ENCODE results near the gene ITPR2.
"Not testable (repeated sequence)": the region's sequence is repeated elsewhere in the genome, so short reads cannot be mapped to it uniquely, and the experiment has no call there.

The ITPR2 gene

DNA sequence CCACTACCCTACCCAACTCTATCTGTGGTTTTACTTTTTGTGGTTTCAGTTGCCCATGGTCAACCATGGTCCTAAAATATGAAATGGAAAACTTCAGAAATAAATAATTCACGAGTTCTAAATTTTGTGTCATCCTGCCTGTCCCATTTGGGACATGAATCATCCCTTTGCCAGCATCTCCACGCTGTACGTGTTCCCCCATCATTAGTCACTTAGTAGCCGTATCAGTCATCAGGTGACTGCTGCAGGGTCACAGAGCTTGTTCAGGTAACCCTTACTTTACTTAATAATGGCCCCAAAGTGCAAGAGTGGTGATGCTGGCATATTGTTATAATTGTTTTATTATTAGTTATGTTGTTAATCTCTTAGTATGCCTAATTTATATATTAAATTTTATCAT lies 209.9 kb downstream of the ITPR2 start:
- no peak for DNase-seq (ENCODE audit: low spot score)

DNA sequence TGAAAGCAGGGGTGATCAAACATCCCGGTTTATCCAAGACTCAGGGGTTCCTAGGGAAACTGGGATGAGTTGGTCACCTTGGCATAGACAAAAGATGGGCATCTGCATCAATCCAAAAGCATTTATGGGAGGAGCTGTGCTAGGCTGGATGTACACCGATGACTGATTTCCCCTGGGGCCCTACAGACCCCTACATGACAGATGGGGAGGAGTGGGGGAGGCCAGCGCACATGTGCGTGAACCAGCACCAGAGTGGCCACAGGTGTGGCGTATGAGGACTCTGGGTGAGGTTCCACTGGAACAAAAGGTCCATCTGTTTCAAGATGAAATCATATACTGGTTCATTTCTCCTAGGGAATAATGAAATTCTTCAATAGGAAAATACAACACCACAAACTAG lies 210.4 kb downstream of the ITPR2 start:
- DNase-seq (ENCODE audit: low spot score): no peak

DNA sequence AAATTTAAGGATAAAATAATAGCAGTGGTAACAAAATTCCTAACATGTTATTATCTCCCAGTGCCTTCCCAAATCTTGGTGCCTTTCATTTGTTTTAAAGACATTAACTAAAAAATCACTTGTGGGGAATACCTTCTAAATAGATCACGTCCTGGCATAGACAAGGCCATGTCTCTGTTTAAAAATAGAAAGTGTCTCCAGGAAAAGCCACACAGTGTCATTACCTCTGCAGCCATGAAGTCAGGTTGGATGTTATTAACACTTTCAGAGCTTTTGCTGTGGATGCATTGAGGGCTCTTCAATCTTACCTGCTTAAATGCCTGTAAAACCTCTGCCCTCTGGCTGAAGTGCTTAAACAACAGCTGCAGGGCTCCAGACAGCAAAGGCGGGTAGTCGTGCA lies 211.1 kb downstream of the ITPR2 start:
- DNase-seq (ENCODE audit: low spot score): no peak

DNA sequence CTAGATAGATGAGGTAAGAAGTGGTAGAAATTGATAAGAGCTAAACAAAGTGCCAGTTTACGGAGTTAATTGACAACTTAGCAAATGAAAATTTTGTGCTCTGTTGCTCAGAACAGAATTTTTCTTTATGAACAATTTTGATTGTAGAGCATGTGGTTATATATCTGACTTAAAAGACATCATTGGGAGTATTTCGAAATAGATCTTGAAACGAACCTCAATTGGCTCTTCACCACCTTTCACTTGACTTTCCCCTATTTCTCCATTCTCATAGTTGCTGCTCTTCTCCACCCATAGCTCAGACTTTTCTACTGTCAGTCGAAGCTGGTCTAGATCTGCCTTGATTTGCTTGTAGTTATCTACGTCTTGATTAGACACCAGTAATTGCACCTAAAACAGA lies 212.1 kb downstream of the ITPR2 start:
- no peak for DNase-seq (ENCODE audit: low spot score)

DNA sequence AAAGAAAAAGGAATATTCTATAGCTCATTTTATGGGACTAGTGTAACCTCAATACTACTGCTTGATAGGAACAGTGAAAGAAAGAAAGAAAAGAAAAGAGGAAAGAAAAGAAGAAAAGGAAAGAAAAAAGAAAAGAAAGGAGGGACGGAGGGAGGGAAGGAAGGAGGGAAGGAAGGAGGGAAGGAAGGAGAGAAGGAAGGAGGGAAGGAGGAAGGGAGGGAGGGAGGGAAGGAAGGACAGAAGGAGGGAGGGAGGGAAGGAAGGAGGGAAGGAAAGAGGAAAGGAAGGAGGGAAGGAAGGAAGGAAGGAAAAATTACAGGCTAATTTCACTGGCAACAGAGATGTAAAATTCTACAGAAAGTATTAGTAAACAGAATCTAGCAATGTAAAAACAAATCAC lies 215.5 kb downstream of the ITPR2 start:
- no peak for DNase-seq (ENCODE audit: low spot score)

DNA sequence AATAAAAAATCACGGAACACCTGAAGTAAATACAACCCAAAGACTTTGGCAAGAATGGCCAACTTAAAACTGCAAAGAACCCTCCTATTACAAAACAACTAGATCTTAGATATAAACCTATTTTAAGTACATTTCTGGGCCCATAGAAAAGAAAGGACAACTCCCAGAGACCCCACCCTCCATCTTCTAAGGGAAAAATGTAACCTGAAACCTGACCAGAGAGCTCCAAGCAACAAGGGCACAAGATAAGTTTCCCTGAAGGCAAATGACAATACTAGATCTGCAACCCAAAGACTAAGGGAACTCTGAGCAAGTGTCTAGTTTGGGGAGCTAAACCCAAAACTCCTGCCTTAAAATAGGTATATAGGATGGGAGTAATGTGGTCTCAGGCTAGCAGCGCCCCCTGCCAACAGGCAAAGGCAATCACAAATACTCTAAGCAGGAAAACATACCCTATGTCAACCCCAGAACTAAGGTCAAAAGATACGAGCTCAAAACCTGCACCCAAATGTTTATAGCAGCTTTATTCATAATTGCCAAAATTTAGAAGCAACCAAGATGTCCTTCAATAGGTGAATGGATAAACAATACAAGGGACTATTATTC lies 218.9 kb downstream of the ITPR2 start:
- DNase-seq (ENCODE audit: low spot score): peak; percentile 32

DNA sequence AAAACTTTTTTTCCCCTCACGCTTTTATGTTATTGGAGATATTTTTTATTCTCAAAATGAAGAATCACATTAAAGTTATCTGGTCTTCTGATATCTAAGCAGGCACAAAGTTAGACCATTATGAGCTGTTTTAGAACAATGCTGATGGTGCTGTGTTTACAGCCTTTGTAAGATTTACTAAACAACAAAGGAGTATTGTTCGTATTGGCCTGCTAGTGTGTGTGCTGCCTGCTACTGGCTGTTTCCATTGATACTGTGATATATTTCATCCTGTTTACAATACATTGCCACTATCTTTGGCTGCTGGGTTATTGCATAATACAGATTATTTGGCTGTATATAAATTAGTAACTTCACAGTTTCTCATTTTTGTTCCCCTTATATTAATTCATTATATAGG lies 220.8 kb downstream of the ITPR2 start:
- DNase-seq (ENCODE audit: low spot score): no peak

DNA sequence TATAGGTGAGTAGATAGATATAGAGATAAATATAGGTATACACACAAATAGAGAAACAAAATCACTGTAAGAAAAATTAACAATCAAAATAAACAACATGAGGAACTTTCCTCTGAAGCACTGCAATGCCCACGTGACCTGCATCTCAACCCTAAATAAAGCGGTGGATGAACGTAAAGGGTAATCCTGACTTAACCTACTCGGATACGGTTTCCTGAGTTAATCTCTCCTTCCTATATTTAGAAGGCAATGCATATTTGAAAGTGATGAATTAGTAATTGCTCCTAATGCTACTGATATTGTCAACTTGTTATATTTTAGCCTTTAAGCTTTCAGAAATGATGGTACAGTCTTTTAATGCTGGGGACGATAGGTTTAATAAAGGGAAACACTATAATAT lies 221.4 kb downstream of the ITPR2 start:
- DNase-seq (ENCODE audit: low spot score): no peak

DNA sequence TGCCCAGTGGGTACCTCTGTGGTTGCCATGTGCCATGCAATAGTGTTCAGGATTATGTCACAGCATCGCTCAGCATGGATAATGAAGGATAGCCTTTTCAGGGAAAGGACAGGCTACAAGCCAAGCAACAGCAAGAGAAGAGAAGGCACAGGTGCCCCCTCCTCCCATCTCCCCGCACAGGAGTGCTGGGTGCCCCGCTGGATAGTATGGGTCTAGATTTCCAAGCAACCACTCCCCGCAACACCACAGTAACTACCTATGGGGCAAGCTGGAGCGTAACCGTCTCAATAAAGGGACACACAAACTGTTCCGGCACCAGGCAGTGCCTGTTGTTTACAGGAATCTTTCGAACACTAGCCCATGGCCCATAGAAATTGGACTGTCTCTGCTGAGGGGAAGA lies 222.2 kb downstream of the ITPR2 start:
- DNase-seq (ENCODE audit: low spot score): no peak

DNA sequence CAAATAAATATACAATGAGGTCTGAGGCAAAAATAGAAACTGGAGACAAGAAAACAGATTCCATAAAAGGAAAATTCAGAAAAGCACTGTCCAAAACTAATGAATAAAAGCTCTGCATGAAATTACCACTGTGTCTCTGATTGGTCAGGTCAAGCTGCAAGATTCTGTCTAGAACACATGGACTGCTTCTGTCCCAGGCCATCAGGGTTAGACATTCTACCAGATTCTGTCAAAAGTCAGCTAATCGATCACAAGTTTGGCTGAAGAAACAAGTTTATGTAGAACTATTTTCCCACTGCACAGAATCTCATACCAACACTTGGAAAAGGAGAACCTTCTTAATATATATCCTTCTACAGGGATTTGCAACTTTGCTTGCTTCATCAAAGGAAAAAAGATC lies 223.0 kb downstream of the ITPR2 start:
- DNase-seq (ENCODE audit: low spot score): no peak

DNA sequence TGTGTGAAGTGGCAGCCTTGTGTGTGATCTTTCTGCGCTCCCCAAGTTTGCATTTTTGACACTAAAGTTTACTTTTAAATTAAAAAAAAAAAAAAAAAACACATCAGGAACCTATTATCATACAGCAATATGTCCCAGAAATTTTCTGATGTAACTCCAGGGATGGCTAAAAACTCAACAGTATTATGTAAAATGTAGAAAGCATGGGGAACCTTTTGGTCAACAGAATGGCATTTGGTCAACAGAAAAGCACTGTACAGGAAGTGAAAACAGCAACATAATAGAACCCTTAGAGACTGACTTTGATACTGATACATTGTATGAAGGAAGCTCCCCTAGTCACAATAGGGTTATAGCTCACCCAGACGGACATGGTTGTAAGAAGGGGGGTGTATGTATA lies 224.3 kb downstream of the ITPR2 start:
- no peak for DNase-seq (ENCODE audit: low spot score)

DNA sequence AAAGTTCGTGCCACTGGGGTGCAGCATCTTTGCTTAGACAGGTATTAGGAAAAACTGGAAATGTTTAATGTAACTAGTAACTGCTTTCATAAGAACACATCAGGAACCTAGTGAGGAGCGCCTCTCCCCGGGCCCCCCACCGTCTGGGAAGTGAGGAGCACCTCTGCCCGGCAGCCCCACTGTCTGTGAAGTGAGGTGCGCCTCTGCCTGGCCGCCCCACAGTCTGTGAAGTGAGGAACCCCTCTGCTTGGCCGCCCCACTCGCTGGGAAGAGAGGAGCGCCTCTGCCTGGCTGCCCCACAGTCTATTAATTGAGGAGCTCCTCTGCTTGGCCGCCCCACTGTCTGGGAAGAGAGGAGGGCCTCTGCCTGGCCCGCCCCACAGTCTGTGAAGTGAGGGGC lies 224.7 kb downstream of the ITPR2 start:
- no peak for DNase-seq (ENCODE audit: low spot score)

DNA sequence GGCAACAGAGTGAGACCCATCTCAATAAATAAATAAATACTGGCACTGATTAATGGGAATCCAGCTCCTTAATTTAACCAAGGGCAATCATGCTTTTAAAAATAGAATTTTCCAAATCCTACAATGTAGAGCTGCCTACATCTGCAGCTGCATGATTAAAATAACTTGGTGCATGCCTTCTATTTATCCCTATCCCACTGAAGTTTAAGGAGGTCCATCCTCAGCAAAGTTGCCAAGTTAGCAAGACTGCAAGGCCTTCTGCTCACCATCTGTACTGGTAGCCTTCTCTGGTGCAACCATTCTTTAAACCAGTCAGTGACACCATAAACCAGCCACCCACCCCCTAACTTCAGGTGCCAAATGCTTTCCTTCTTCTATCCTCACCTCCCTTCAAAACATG lies 226.1 kb downstream of the ITPR2 start:
- no peak for DNase-seq (ENCODE audit: low spot score)

DNA sequence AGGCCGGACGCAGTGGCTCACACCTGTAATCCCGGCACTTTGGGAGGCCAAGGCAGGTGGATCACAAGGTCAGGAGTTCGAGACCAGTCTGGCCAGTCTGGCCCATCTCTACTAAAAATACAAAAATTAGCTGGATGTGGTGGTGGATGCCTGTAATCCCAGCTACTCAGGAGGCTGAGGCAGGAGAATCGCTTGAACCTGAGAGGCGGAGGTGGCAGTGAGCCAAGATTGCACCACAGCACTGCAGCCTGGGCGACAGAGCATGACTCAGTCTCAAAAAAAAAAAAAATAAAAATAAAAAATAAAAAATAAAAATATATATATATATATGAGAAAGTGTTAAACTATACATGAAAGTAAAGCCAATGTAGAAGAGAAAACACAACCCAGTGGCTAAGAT lies 228.2 kb downstream of the ITPR2 start:
- not testable (repeated sequence) for DNase-seq (ENCODE audit: low spot score)

DNA sequence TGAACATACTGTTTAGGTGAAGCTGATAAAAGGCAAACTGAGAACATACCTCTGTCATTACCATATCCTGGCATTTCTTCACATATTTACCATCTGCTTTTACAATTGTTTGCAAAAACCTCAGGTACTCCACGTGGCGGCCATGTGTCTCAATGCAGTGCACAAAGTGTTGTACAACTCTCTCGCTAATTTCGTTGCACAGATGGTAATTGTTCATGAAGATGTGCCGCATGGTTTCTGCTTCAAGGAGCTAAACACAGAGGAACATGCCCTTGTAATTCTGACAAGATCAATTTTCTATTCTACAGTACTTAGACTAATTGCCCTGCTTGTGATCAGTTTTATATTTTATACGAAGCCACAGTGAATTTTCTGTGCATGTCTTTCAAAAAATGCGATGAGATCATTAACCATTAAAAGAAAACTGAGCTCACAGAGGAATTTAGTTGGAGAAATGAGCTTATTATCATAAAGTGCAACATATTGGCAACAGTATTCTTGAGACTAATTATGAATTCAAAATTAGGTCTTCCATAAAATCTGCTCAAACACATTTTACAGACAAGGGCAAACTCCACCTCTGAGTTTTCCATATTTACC lies 233.8 kb downstream of the ITPR2 start:
- DNase-seq (ENCODE audit: low spot score): no peak

DNA sequence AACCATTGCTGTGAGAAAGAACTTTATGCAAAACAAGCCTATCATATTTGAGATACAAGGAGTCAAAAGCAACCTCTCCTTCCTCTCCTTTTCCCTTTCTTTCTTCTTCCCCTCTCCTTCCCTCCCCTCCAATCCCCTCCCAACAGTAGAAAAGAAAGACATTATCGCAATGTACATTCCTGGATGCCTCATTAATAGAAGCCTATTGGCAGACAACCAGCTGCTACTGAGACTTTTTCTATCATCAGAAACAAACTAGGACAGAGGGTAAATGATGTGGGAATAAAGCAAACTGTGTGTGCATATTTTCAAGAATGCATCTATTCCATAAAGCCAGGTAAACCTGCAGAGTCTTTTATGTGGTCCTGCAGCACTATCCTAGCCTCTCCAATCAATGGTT lies 237.2 kb downstream of the ITPR2 start:
- no peak for DNase-seq (ENCODE audit: low spot score)

DNA sequence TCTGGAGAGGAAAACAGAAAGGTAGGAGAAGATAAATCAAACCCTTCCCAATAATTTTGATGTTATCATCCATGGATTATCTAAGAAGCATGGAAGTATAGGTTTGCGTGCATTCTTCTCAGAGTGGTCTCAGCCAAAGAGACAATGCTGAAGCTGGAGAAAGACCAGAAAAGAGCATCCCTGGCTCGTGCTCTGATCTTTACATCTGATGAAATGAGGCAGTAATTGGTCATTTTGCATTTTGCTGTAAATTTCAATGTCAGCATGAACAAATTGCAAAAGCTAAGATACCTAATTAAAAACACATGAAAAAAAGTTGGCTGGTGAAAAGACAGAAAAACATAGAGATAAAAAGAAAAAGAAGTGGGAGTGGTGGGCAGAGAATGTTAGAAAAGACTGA lies 252.4 kb downstream of the ITPR2 start:
- no peak for DNase-seq (ENCODE audit: low spot score)

DNA sequence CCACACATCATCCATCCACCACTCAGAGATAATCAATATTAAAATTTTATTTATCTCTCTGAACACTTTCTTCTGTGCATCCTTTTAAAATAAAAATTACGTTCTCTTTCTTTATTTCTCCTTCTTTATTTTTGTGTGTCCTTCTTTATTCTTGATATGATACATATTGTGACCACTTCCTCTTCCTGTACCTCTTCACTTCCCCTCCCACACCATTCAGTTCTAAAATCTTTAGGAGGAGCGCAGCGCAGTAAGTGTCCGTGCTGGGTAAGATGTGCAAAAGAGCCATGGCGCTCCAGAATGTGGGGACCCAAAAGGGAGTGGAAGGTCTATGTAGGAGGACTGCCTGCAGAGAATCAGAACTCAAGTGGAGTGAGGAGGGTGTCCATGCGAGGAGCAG lies 256.7 kb downstream of the ITPR2 start:
- no peak for DNase-seq (ENCODE audit: low spot score)

DNA sequence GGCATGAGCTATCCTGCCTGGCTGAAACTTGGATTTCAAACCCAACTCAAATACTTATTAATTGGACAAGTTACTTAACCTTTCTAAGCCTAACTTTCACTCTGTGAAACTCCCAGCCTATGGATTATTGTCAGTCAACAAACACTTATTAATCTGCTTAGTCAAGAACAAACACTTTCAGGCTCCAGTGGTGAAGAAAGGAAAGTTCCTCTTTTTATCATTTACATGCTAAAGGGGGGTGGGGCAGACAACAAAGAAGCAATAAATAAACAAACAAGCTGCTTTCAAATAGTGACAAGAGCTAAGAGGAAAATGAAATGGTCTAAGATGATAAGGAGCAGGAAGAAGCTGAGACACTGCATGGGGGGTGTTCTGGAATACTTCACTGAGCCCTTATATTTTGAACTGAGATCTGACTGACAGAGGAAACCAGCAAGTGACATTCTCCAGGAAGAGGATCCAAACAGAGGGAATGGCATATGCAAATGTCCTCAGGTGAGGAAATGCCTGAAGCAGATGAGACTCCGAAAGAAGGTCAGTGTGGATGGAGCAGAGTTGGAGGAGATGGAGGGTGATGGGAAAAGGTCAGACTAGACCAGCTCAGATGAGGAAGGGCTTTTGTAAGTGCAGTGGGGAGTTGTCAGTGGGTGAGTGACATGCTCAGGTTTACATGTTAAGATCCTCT lies 259.6 kb downstream of the ITPR2 start:
- no peak for DNase-seq (ENCODE audit: low spot score)

DNA sequence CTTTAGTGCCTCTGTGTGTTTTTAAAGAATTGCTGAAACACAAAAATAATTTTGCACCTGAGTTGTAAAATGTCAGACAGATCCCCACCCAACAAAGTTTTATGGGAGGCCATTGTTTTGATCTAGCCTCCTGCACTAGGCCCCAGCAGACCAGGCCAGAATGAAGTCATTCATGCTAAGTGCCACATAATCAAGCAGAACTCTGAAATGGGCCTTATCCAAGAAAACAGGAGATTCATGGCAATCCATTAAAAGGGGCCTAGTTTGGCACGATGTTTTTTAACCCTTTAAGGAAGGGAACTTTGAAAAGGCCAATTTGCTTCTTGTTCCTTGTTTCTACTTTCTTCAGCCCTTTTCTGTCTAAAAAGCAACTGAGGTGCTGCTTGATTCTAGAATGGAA lies 260.9 kb downstream of the ITPR2 start:
- DNase-seq (ENCODE audit: low spot score): no peak

DNA sequence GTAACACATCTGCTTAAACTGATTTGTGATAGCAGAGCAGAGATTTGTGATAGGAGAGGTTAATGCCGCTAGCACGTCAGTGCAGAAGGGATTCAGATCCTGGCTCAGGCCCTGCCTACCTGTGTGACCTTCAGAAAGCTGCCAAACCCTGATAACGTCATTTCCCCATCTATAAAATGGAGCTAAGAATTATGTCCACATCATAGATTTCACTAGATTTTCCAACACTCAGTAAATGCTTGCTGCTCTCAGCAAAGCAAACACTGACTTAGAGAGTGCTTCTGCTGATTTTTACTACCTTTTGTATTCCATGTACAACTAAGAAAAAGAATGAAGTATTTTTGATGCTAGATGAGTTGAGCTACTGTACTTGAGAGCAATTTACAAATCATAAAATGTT lies 261.4 kb downstream of the ITPR2 start:
- no peak for DNase-seq (ENCODE audit: low spot score)

DNA sequence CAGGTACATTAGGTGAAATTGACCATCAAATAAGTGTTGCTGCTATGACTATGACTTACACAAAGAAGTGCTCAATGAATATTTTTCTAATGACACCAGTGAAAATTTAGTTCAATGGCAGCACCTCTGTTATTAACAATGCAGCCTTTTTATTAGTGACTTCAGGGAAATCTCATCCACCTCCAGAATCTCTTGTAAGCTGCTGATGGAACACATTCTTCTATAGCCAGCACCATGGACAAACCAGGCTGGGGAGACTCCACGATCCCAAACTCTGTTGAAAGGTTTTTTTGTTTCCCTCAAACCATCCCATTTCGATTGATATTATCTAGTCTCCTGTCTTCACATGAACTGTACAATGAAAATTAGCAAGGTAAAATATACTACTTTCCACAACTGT lies 265.9 kb downstream of the ITPR2 start:
- no peak for DNase-seq (ENCODE audit: low spot score)

DNA sequence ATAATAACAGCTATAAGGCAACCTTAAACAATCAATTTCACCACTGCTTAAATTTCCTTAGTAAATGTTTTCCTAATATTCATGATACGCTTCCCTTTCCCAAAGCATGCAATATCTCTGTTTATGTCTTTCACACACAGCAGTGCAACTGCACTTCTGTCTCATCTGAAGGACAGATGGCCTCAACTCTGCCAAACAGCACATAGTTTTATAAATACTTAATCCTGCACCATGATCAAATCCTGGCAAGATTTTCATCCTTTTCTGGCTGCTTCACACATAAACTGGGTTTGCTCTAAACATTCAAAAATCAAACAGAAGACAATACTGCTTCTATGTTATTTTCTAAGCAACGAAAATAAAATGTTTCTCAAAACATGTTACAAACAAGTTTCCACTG lies 266.3 kb downstream of the ITPR2 start:
- no peak for DNase-seq (ENCODE audit: low spot score)

DNA sequence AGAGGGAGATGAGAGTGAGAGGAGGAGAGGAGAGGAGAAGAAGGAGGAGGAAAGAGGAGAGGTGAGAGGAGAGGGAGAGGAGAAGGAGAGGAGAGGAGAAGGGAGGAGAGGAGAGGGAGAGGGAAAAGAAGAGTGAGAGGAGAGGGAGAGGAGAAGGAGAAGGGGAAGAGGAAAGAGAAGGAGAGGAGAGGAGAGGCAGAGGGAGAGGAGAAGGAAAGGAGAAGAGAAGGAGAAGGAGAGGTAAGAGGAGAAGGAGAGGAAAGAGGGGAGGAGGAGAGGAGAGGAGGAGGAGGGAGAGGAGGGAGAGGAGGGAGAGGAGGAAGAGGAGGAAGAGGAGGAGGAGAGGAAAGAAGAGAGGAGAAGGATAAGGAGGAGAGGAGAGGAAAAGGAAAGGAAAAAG lies 266.8 kb downstream of the ITPR2 start:
- no peak for DNase-seq (ENCODE audit: low spot score)

Data from HuH-7 (cell line).